IMR-90 (cell line): Measurements from ENCODE around the gene ZNF593OS. TPM values are rescaled to one million over a fixed set of nuclear protein-coding genes. Genes with fewer than 3 reads are reported as not detected.

Experiments
- ATAC-seq: fragments of 200-7000 bp; cut with Tn5 transposase; 2 replicates; pipeline ENCODE4 v1.9.1; 2020; ENCODE audit warnings: low read depth, mild to moderate bottlenecking, moderate library complexity
- BruUV-seq: library from RNA; stranded (reverse); fragments of 400-500 nt; replicated peaks from 2 replicates; lab custom pipeline; 2021; lab: Mats Ljungman, UMichigan
- CTCF ChIA-PET: fragments of 300-600 bp; formaldehyde crosslinking; extraction: SDS; loops from one replicate; lab custom pipeline; 2021; ENCODE audit warnings: antibody characterized with exemption; lab: Yijun Ruan, JAX
- POLR2A ChIA-PET: fragments of 300-600 bp; sonication (Branson Sonifier 250); formaldehyde crosslinking; loops from one replicate; lab custom pipeline; 2022; ENCODE audit warnings: antibody characterized with exemption; ENCODE audit not compliant: unreplicated experiment; lab: Charles Lee
- DNase-seq: peaks from one replicate; pipeline ENCODE4 v3.0.0; 2013
- H2AFZ ChIP-seq: replicated peaks from 2 replicates; pipeline ENCODE3; 2013; ENCODE audit warnings: low read length, mild to moderate bottlenecking; ENCODE audit not compliant: poor library complexity
- H2AK5ac ChIP-seq: 2 replicates; pipeline ENCODE4 v1.6.1; 2013; ENCODE audit warnings: low read depth, low read length, inconsistent platforms
- H2AK9ac ChIP-seq: replicated peaks from 2 replicates; pipeline ENCODE3; 2013; ENCODE audit warnings: mild to moderate bottlenecking, low read depth, low read length, moderate library complexity; ENCODE audit not compliant: poor library complexity
- H2BK120ac ChIP-seq: 2 replicates; pipeline ENCODE4 v1.6.1; 2013; ENCODE audit warnings: low read depth, low read length, inconsistent platforms
- H2BK15ac ChIP-seq: 3 replicates; pipeline ENCODE4 v1.6.1; 2013; ENCODE audit warnings: low read depth, low read length, inconsistent platforms
- H2BK20ac ChIP-seq: 2 replicates; pipeline ENCODE4 v1.6.1; 2013; ENCODE audit warnings: low read depth, mild to moderate bottlenecking, inconsistent platforms, low read length, moderate library complexity
- H2BK5ac ChIP-seq: 2 replicates; pipeline ENCODE4 v1.6.1; 2013; ENCODE audit warnings: mild to moderate bottlenecking, low read depth, low read length, inconsistent platforms; ENCODE audit not compliant: poor library complexity, severe bottlenecking
- H3K14ac ChIP-seq: replicated peaks from 2 replicates; pipeline ENCODE4 v1.6.1; 2013; ENCODE audit warnings: low read depth, low read length, inconsistent platforms
- H3K18ac ChIP-seq: 2 replicates; pipeline ENCODE4 v1.6.1; 2013; ENCODE audit warnings: low read depth, low read length, control low read depth
- H3K23ac ChIP-seq: 2 replicates; pipeline ENCODE4 v1.6.1; 2013; ENCODE audit warnings: low read depth, low read length, inconsistent platforms
- H3K27ac ChIP-seq: 2 replicates; pipeline ENCODE4 v1.5.1; 2013; ENCODE audit warnings: mild to moderate bottlenecking, control low read depth, low read length; ENCODE audit not compliant: insufficient read depth
- H3K27me3 ChIP-seq: 2 replicates; pipeline ENCODE4 v1.6.1; 2013; ENCODE audit warnings: low read length; ENCODE audit not compliant: control insufficient read depth, insufficient read depth
- H3K36me3 ChIP-seq: 2 replicates; pipeline ENCODE4 v1.6.1; 2013; ENCODE audit warnings: low read length, mixed read lengths; ENCODE audit not compliant: control insufficient read depth, insufficient read depth
- H3K4ac ChIP-seq: 2 replicates; pipeline ENCODE4 v1.6.1; 2013; ENCODE audit warnings: low read depth, low read length, inconsistent platforms
- H3K4me1 ChIP-seq: 2 replicates; pipeline ENCODE4 v1.6.1; 2013; ENCODE audit warnings: low read length, mixed read lengths; ENCODE audit not compliant: control insufficient read depth, insufficient read depth
- H3K4me2 ChIP-seq: 2 replicates; pipeline ENCODE4 v1.6.1; 2013; ENCODE audit warnings: low read depth, mild to moderate bottlenecking, control low read depth, low read length, moderate library complexity
- H3K4me3 ChIP-seq: 2 replicates; pipeline ENCODE4 v1.5.1; 2013; ENCODE audit warnings: low read depth, mild to moderate bottlenecking, control low read depth, low read length, moderate library complexity; ENCODE audit not compliant: insufficient read depth
- H3K56ac ChIP-seq: 2 replicates; pipeline ENCODE4 v1.6.1; 2013; ENCODE audit warnings: low read length, inconsistent platforms; ENCODE audit not compliant: insufficient read depth; ENCODE audit errors: extremely low read depth
- H3K79me1 ChIP-seq, 2 experiments: 2 replicates each; pipeline ENCODE4 v1.6.1; 2013; ENCODE audit warnings: low read length in 2 of 2, inconsistent platforms in 1 of 2, low read depth in 1 of 2
- H3K9ac ChIP-seq: 2 replicates; pipeline ENCODE4 v1.6.1; 2013; ENCODE audit warnings: low read depth, low read length, control low read depth
- H3K9me1 ChIP-seq: 2 replicates; pipeline ENCODE4 v1.6.1; 2013; ENCODE audit warnings: low read length, inconsistent platforms; ENCODE audit not compliant: insufficient read depth
- H3K9me3 ChIP-seq: 2 replicates; pipeline ENCODE4 v1.6.1; 2013; ENCODE audit warnings: low read length; ENCODE audit not compliant: control insufficient read depth, insufficient read depth
- H4K20me1 ChIP-seq: 2 replicates; pipeline ENCODE4 v1.6.1; 2013; ENCODE audit warnings: low read length, inconsistent platforms; ENCODE audit not compliant: insufficient read depth
- H4K5ac ChIP-seq: 2 replicates; pipeline ENCODE4 v1.6.1; 2013; ENCODE audit warnings: mild to moderate bottlenecking, low read depth, low read length, control low read depth
- H4K8ac ChIP-seq, 2 experiments: 2 replicates each; pipeline ENCODE4 v1.6.1; 2013; ENCODE audit warnings: low read depth in 2 of 2, low read length in 2 of 2, control low read depth in 1 of 2, inconsistent platforms in 1 of 2
- H4K91ac ChIP-seq: 2 replicates; pipeline ENCODE4 v1.6.1; 2013; ENCODE audit warnings: low read depth, low read length, inconsistent platforms; ENCODE audit not compliant: insufficient read depth
- BHLHE40 ChIP-seq: fragments of 150-350 bp; IDR thresholded peaks from 2 replicates; pipeline ENCODE4 v1.6.1; 2016; ENCODE audit warnings: mild to moderate bottlenecking, low read depth, low read length
- CEBPB ChIP-seq: IDR thresholded peaks from 2 replicates; pipeline ENCODE4 v1.6.1; 2012; ENCODE audit warnings: low read depth, low read length, improper control_type of control experiment
- CHD1 ChIP-seq: IDR thresholded peaks from 2 replicates; pipeline ENCODE4 v1.6.1; 2012; ENCODE audit warnings: low read depth, low read length, improper control_type of control experiment
- ELK1 ChIP-seq: fragments of 150-350 bp; IDR thresholded peaks from 2 replicates; pipeline ENCODE4 v1.6.1; 2016; ENCODE audit warnings: low read depth, mild to moderate bottlenecking, low read length, moderate library complexity, borderline replicate concordance
- FOS ChIP-seq: fragments of 150-350 bp; IDR thresholded peaks from 2 replicates; pipeline ENCODE4 v1.6.1; 2016; ENCODE audit warnings: low read depth, low read length
- MAFK ChIP-seq: IDR thresholded peaks from 2 replicates; pipeline ENCODE4 v1.6.1; 2012; ENCODE audit warnings: low read depth, low read length, improper control_type of control experiment
- MAZ ChIP-seq: IDR thresholded peaks from 2 replicates; pipeline ENCODE4 v1.6.1; 2012; ENCODE audit warnings: low read depth, mild to moderate bottlenecking, low read length, improper control_type of control experiment, moderate library complexity, borderline replicate concordance
- MXI1 ChIP-seq: IDR thresholded peaks from 2 replicates; pipeline ENCODE4 v1.6.1; 2012; ENCODE audit warnings: low read depth, mild to moderate bottlenecking, low read length, moderate library complexity, borderline replicate concordance
- NFE2L2 ChIP-seq: fragments of 150-350 bp; IDR thresholded peaks from 2 replicates; pipeline ENCODE4 v1.6.1; 2016; ENCODE audit warnings: low read depth, mild to moderate bottlenecking, low read length
- POLR2A ChIP-seq: IDR thresholded peaks from 2 replicates; pipeline ENCODE4 v1.6.1; 2012; ENCODE audit warnings: mild to moderate bottlenecking, low read depth, low read length
- RAD21 ChIP-seq: IDR thresholded peaks from 2 replicates; pipeline ENCODE4 v1.6.1; 2012; ENCODE audit warnings: low read length, improper control_type of control experiment
- RCOR1 ChIP-seq: IDR thresholded peaks from 2 replicates; pipeline ENCODE4 v1.6.1; 2012; ENCODE audit warnings: mild to moderate bottlenecking, low read length, improper control_type of control experiment; ENCODE audit not compliant: insufficient replicate concordance
- RFX5 ChIP-seq: IDR thresholded peaks from 2 replicates; pipeline ENCODE4 v1.8.0; 2012; ENCODE audit warnings: low read depth, mild to moderate bottlenecking, low read length, moderate library complexity
- SMC3 ChIP-seq: fragments of 150-350 bp; IDR thresholded peaks from 2 replicates; pipeline ENCODE4 v1.6.1; 2016; ENCODE audit warnings: low read depth, mild to moderate bottlenecking, antibody characterized with exemption, low read length, moderate library complexity
- USF2 ChIP-seq: fragments of 150-350 bp; IDR thresholded peaks from 2 replicates; pipeline ENCODE4 v1.6.1; 2017; ENCODE audit warnings: mild to moderate bottlenecking, antibody characterized with exemption, low read length, low read depth
- WGBS, 2 experiments: methylation state at CpG; one replicate each; pipeline versions ENCODE4 v1.1.5 to v1.1.7; 2013; ENCODE audit warnings: missing lambda C conversion rate in 2 of 2; ENCODE audit not compliant: insufficient read length in 1 of 2; ENCODE audit errors: extremely low coverage in 2 of 2; 5-methylcytosine and 5-hydroxymethylcytosine counted together
- dilution Hi-C: fragments of 300-500 bp; cut with HindIII; formaldehyde crosslinking; loops from one replicate; pipeline ENCODE4 v1.14.3; 2018; ENCODE audit warnings: low sequenced_read_pairs; ENCODE audit not compliant: unreplicated experiment
- in situ Hi-C: fragments of 300-500 bp; cut with MboI; formaldehyde crosslinking; loops from 3 replicates; pipeline ENCODE4 v1.14.3; 2019; ENCODE audit warnings: low sequenced_read_pairs, inconsistent platforms, mixed read lengths
- intact Hi-C: fragments of 100-400 bp; cut with micrococcal nuclease; formaldehyde crosslinking; loops from 2 replicates; pipeline ENCODE4 v1.10.0; 2022
- polyA plus RNA-seq, 3 experiments: library from polyadenylated mRNA; depleted of rRNA; stranded (reverse); fragments of >200 nt; gene quantifications; 2 replicates each; pipeline ENCODE4 v1.2.3, GENCODE V29; 2012; ENCODE audit warnings: low replicate concordance in 1 of 3
- total RNA-seq: library from RNA; depleted of rRNA; stranded (reverse); fragments of >200 nt; gene quantifications from 2 replicates; pipeline ENCODE4 v1.2.3, GENCODE V29; 2012
- TF ChIP-seq, protein P1 (sequence below): conservative IDR thresholded peaks from 2 replicates; pipeline ENCODE4 v1.5.1; 2012; ENCODE audit warnings: mild to moderate bottlenecking, low read depth, low read length, improper control_type of control experiment

Gene ZNF593OS
- total and polyA plus RNA-seq, 2 of the 4 experiments (the other 2 are of a cell fraction) = not detected

DNA sequence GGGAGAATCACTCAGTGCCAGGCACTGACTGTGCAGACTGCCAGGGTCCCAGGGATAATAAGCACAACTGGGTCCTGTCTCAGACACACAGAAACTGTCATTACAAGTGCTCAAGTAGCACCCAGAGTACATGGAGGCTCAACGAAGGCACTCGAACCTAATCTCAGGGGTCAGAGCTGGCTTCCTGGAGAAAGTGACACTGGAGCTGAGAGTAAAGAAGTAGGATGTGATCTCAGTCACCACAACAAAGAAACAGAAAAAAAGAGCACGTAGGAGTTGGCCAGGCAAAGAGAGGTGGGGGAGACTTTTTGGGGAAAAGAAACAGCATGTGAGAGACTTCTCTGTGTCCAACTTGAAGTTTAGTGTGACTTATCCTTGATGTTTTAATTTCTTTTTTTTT, 20.1 kb upstream of the ZNF593OS start:
- no peak for ATAC-seq
- no peak overlapping the region for H2AK9ac ChIP-seq
- no peak for TF ChIP-seq RCOR1
- no peak for TF ChIP-seq RFX5
- no peak for TF ChIP-seq MAFK
- TF ChIP-seq CHD1 = no peak
- TF ChIP-seq SMC3 = no peak
- no peak for TF ChIP-seq ELK1
- TF ChIP-seq MXI1 = no peak
- no peak for TF ChIP-seq NFE2L2
- no peak for TF ChIP-seq CEBPB
- TF ChIP-seq, protein P1, sequence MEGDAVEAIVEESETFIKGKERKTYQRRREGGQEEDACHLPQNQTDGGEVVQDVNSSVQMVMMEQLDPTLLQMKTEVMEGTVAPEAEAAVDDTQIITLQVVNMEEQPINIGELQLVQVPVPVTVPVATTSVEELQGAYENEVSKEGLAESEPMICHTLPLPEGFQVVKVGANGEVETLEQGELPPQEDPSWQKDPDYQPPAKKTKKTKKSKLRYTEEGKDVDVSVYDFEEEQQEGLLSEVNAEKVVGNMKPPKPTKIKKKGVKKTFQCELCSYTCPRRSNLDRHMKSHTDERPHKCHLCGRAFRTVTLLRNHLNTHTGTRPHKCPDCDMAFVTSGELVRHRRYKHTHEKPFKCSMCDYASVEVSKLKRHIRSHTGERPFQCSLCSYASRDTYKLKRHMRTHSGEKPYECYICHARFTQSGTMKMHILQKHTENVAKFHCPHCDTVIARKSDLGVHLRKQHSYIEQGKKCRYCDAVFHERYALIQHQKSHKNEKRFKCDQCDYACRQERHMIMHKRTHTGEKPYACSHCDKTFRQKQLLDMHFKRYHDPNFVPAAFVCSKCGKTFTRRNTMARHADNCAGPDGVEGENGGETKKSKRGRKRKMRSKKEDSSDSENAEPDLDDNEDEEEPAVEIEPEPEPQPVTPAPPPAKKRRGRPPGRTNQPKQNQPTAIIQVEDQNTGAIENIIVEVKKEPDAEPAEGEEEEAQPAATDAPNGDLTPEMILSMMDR = no peak
- no peak for TF ChIP-seq FOS
- TF ChIP-seq MAZ = no peak
- no peak for TF ChIP-seq BHLHE40
- TF ChIP-seq RAD21 = no peak
- no peak for TF ChIP-seq POLR2A
- no peak for TF ChIP-seq USF2
- H3K4me1 ChIP-seq = no peaks in the 10 kb centered on the region
- no peak overlapping the region for H3K23ac ChIP-seq
- H3K79me1 ChIP-seq = no peaks in the 10 kb centered on the region
- no peak overlapping the region for H2AFZ ChIP-seq
- H4K8ac ChIP-seq = no peak overlapping the region
- H3K9me1 ChIP-seq = no peaks in the 10 kb centered on the region
- H3K18ac ChIP-seq = no peak overlapping the region
- H4K91ac ChIP-seq = no peak overlapping the region
- no peak overlapping the region for H3K14ac ChIP-seq
- no peak for DNase-seq
- H3K4ac ChIP-seq = no peak overlapping the region
- no peak overlapping the region for H2BK15ac ChIP-seq
- CTCF ChIA-PET = no interaction called here
- no peaks in the 10 kb centered on the region for H3K9me3 ChIP-seq
- peaks cover 18% of the 10 kb centered on the region for H3K27me3 ChIP-seq
- H3K4me3 ChIP-seq = no peak overlapping the region
- no peaks in the 10 kb centered on the region for H4K20me1 ChIP-seq
- H3K56ac ChIP-seq = no peak overlapping the region
- POLR2A ChIA-PET = no interaction called here
- dilution Hi-C loops (no loop called here), in situ Hi-C loops (no loop called here), intact Hi-C loops (no loop called here)
- H3K9ac ChIP-seq = no peak overlapping the region
- no peak overlapping the region for H2AK5ac ChIP-seq
- H4K5ac ChIP-seq = no peak overlapping the region
- WGBS, 2 experiments = 0% methylated on average over 1 of the region's 3 CpGs; no CpG with 5 or more reads in 1 of the 2 experiments
- H3K27ac ChIP-seq = no peak overlapping the region
- no peak overlapping the region for H2BK5ac ChIP-seq
- H3K4me2 ChIP-seq = no peak overlapping the region
- H2BK20ac ChIP-seq = no peak overlapping the region
- no TSS peak for BruUV-seq
- H2BK120ac ChIP-seq = no peak overlapping the region
- no peaks in the 10 kb centered on the region for H3K36me3 ChIP-seq
